ENCODE measurements around the gene PARD3B.

GRCh38 chr2:204533629-204534370, 11.5 kb upstream of the PARD3B start:
- TF ChIP-seq CTCF (IDR thresholded peaks at IDR 0.05; ENCODE audit: insufficient read depth, low read length, poor library complexity, severe bottlenecking): no peak
- no peak for TF ChIP-seq EZH2phosphoT487 (conservative IDR thresholded peaks at IDR 0.05; ENCODE audit: low read length)

Measured in SU-DHL-6 (cell line).